ENCODE data around the gene SCARB1. TPM values are rescaled to one million over a fixed set of nuclear protein-coding genes. Genes with fewer than 3 reads are reported as not detected.

Gene SCARB1
- 112 to 162 TPM (median 158 TPM) in 5 replicates for total RNA-seq (2022; extraction: Qiagen RNA extraction; ENCODE audit: low read depth)

GRCh38 chr12:124863416-124864325 lies at the start of gene SCARB1:
SCARB1 (minus strand) TSS chr12:124863864; CDS start chr12:124863720, 144 bp downstream.

Other genes starting within 250 kb of the SCARB1 start
- 1,289 to 1,791 TPM (median 1,452 TPM) in 5 replicates for gene UBC, start 50.8 kb upstream of the SCARB1 start, total RNA-seq (2022; extraction: Qiagen RNA extraction; ENCODE audit: low read depth)
- gene DHX37, start 125.3 kb upstream of the SCARB1 start, total RNA-seq (2022; extraction: Qiagen RNA extraction; ENCODE audit: low read depth) = 32.4 to 41.4 TPM (median 39.8 TPM) in 5 replicates
- 17.1 to 21.9 TPM (median 20.0 TPM) in 5 replicates for gene BRI3BP, start 129.8 kb upstream of the SCARB1 start, total RNA-seq (2022; extraction: Qiagen RNA extraction; ENCODE audit: low read depth)
- 17.2 to 19.2 TPM (median 18.5 TPM) in 5 replicates for gene AACS, start 201.6 kb upstream of the SCARB1 start, total RNA-seq (2022; extraction: Qiagen RNA extraction; ENCODE audit: low read depth)

Data from A549 treated with GW870086 at 1 μM for 4 hours (cell line).